Kidney epithelial cell (primary cell): ENCODE measurements around the gene PIP4K2A. TPM values are rescaled to one million over a fixed set of nuclear protein-coding genes. Genes with fewer than 3 reads are reported as not detected.

ENCODE experiments used
- DNase-seq: peaks from one replicate; pipeline ENCODE4 v3.0.0-alpha.2; 2010; ENCODE audit warnings: low read depth
- H3K27me3 ChIP-seq: 2 replicates; pipeline ENCODE4 v1.6.0; 2011; ENCODE audit warnings: low read length; ENCODE audit not compliant: control insufficient read depth, insufficient read depth
- H3K36me3 ChIP-seq: 2 replicates; pipeline ENCODE4 v1.5.1; 2011; ENCODE audit warnings: low read length; ENCODE audit not compliant: control insufficient read depth, insufficient read depth
- H3K4me3 ChIP-seq: 2 replicates; pipeline ENCODE4 v1.5.1; 2011; ENCODE audit warnings: low read depth, mild to moderate bottlenecking, control low read depth, low read length
- total RNA-seq: library from RNA; depleted of rRNA; stranded (reverse); fragments of >200 nt; gene quantifications from 2 replicates; pipeline ENCODE4 v1.2.3, GENCODE V29; 2015
- TF ChIP-seq, protein P1 (sequence below): IDR thresholded peaks from 2 replicates; pipeline ENCODE4 v1.5.1; 2011; ENCODE audit warnings: mild to moderate bottlenecking, moderate library complexity, low read length, control low read depth, inconsistent platforms; ENCODE audit not compliant: insufficient read depth, poor library complexity, severe bottlenecking

PIP4K2A gene
- total RNA-seq, 1 donor from 2014 or later = 23.6 TPM

- Histone ChIP-seq H3K4me3 (no peak overlapping the region), H3K27me3 (no peaks in the 10 kb centered on the region), H3K36me3 (no peaks in the 10 kb centered on the region)
- DNase-seq = no peak
- TF ChIP-seq, protein P1, sequence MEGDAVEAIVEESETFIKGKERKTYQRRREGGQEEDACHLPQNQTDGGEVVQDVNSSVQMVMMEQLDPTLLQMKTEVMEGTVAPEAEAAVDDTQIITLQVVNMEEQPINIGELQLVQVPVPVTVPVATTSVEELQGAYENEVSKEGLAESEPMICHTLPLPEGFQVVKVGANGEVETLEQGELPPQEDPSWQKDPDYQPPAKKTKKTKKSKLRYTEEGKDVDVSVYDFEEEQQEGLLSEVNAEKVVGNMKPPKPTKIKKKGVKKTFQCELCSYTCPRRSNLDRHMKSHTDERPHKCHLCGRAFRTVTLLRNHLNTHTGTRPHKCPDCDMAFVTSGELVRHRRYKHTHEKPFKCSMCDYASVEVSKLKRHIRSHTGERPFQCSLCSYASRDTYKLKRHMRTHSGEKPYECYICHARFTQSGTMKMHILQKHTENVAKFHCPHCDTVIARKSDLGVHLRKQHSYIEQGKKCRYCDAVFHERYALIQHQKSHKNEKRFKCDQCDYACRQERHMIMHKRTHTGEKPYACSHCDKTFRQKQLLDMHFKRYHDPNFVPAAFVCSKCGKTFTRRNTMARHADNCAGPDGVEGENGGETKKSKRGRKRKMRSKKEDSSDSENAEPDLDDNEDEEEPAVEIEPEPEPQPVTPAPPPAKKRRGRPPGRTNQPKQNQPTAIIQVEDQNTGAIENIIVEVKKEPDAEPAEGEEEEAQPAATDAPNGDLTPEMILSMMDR = no peak
These were observed 208.3 kb downstream of the PIP4K2A start for GRCh38 chr10:22505911-22506685.

GRCh38 chr10:22504766-22505165, 209.6 kb downstream of the PIP4K2A start:
- TF ChIP-seq, protein P1 = no peak
- no peak for DNase-seq
- no peak overlapping the region for H3K4me3 ChIP-seq
- H3K36me3 ChIP-seq = no peaks in the 10 kb centered on the region
- no peaks in the 10 kb centered on the region for H3K27me3 ChIP-seq

- TF ChIP-seq, protein P1 = no peak
- DNase-seq = peak; percentile 25
These were observed 210.9 kb downstream of the PIP4K2A start for GRCh38 chr10:22503315-22504088.

DNA sequence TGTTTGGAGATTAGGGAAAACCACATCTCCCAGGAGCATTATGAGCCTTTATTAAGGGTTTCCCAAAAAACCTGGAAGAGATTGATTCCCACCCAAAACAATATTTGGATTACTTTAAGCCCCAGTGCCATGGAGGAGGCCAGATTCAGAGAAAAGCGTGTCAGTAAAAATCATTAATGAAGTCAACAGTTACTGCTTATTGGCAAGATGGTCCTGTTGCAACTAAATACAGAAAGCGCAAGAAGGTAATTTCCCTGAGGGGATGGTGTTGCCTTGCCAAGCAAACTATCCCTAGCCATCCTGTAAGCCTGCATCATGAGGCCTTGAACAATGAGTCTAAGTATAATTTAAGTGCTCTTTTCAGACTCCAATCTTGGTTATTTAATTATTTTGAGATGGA, 212.5 kb downstream of the PIP4K2A start:
- H3K4me3 ChIP-seq = no peak overlapping the region
- no peaks in the 10 kb centered on the region for H3K27me3 ChIP-seq
- no peak for DNase-seq
- TF ChIP-seq, protein P1 = no peak
- H3K36me3 ChIP-seq = no peaks in the 10 kb centered on the region

More at GRCh38 chr10:22503315-22504088, 210.9 kb downstream of the PIP4K2A start:
- Histone ChIP-seq H3K4me3 (no peak overlapping the region), H3K36me3 (no peaks in the 10 kb centered on the region), H3K27me3 (no peaks in the 10 kb centered on the region)

DNA sequence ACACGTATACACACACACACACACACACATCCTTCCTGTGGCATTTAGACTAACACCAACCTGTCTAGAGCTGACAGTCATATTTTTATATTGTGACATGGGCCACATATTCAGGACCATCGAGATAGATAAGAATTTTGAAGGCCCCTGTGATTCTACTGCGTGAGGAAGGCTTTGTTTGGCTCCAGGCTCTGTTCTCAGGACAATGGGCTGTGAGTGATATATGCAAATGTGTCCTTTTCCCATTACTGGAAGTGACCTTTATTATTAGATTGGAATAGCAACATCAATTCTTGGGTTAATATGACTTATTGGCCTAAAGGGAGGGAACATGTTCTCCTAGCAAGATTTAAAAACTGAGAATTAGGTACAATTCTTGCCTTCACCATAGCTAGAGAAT, 213.0 kb downstream of the PIP4K2A start:
- Histone ChIP-seq H3K4me3 (no peak overlapping the region), H3K27me3 (no peaks in the 10 kb centered on the region), H3K36me3 (no peaks in the 10 kb centered on the region)
- no peak for DNase-seq
- TF ChIP-seq, protein P1 = no peak
